Body of pancreas (tissue), 4 donors: Measurements from ENCODE around the gene SLC35F6. TPM values are rescaled to one million over a fixed set of nuclear protein-coding genes. Genes with fewer than 3 reads are reported as not detected.

Experiments
- ATAC-seq: fragments of 150-250 bp; one replicate; pipeline ENCODE4 v1.9.1; 2016
- DNase-seq, 4 donors: peaks; one replicate each; pipeline ENCODE4 v3.0.0-alpha.2; 2019
- H3K27ac ChIP-seq, 4 donors: fragments of 200-600 bp; sonication (generic); 1 replicate in 3 of 4; 2 replicates in 1 of 4; pipeline versions ENCODE4 v1.5.1 to v1.6.1; 2016 to 2019; ENCODE audit warnings: mild to moderate bottlenecking in 1 of 4, mixed read lengths in 1 of 4, moderate library complexity in 1 of 4
- H3K27me3 ChIP-seq, 2 donors: fragments of 200-600 bp; sonication (generic); one replicate each; pipeline ENCODE4 v1.6.0; 2016; ENCODE audit warnings: mild to moderate bottlenecking in 1 of 2
- H3K36me3 ChIP-seq, 2 donors: fragments of 200-600 bp; sonication (generic); replicated peaks in 1 of 2; 2 replicates each; pipeline ENCODE4 v1.5.1; 2016; ENCODE audit warnings: low read depth in 2 of 2; ENCODE audit not compliant: insufficient read depth in 1 of 2
- H3K4me1 ChIP-seq: fragments of 200-600 bp; sonication (generic); one replicate; pipeline ENCODE4 v1.6.0; 2016
- H3K4me3 ChIP-seq, 2 donors: fragments of 200-600 bp; sonication (generic); 1 replicate in 1 of 2; 2 replicates in 1 of 2; pipeline ENCODE4 v1.5.1; 2016 to 2019
- H3K9me3 ChIP-seq, 3 donors: fragments of 200-600 bp; sonication (generic); 1 replicate in 2 of 3; 2 replicates in 1 of 3; pipeline ENCODE4 v1.5.1; 2016
- CTCF ChIP-seq, 7 experiments: fragments of 450-650 bp in 4 of 7; fragments of 200-600 bp in 3 of 7; sonication (generic) in 3 of 7; IDR thresholded peaks; one replicate each; pipeline ENCODE4 v1.5.1; 2016 to 2019; ENCODE audit warnings: antibody characterized with exemption in 7 of 7
- POLR2A ChIP-seq, 3 donors: fragments of 450-650 bp; IDR thresholded peaks; one replicate each; pipeline ENCODE4 v1.6.1; 2016; ENCODE audit warnings: antibody characterized with exemption in 3 of 3, mild to moderate bottlenecking in 2 of 3
- WGBS, 2 donors: methylation state at CpG; one replicate each; pipeline ENCODE4 v1.1.5; 2017; 5-methylcytosine and 5-hydroxymethylcytosine counted together
- intact Hi-C: fragments of 100-400 bp; cut with DNase I; formaldehyde crosslinking; loops from one replicate; pipeline ENCODE4 v1.15.1; 2023
- total RNA-seq, 2 donors: library from RNA; depleted of rRNA; stranded (reverse); fragments of >200 nt; gene quantifications; one replicate each; pipeline ENCODE4 v1.1.0, GENCODE V29; 2016

SLC35F6 gene
- total RNA-seq = 10 to 100 TPM; 17.8 to 21.8 TPM

DNA sequence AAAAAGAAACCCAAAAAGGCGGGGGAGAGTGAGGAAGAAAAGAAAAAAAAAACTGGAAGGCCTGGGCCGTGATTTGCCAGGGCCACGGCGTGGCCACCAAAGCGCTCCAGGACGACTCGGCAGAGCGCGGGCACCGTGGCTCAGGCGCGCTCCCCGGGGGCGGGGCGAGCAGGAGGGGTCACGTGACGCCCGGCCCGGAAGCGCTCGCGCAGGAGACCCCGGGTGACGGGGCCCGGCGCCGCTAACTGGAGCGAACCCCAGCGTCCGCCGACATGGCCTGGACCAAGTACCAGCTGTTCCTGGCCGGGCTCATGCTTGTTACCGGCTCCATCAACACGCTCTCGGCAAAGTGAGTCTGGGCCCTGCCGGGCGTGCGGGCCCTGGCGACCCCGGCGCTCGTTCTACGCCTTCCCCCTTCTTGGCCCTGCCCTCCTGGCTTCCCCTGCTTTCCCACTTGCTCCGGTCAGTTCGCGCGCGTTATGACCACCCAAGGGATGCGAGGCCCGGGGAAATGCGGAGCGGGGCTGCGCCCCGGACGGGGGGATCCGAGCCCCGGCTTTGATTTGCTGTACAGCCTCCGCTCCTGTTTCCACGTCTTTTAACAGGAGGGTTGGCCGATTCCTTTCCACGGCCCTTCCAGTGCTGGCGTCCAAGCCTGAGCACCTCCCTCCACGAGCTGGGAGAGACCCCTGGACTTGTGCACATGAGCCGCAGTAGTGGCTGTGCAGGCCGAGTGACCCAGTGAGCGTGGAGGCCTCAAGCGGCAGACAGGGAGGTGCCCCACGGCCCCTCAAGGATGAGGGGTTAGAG, at the start of gene SLC35F6:
SLC35F6 (plus strand) TSS at position 207 of the 810 bp plus-strand sequence; CDS start at position 273, 66 bp downstream.
- DNase-seq (peak; percentile 84 to 89 (median 86)), ATAC-seq (peak; percentile 97)
- Histone ChIP-seq H3K27me3 (no peaks in the 10 kb centered on the region), H3K27ac (peak within 1 kb of the TSS; percentile 64 to 87 (median 78)), H3K4me3 (peak within 1 kb of the TSS; percentile 68 to 81), H3K9me3 (no peaks in the 10 kb centered on the region), H3K4me1 (peaks cover 34% of the 10 kb centered on the region), H3K36me3 (no peaks in the 10 kb centered on the region)
- WGBS, 2 donors = 0 to 1% methylated on average over 33 to 67 of the region's 68 CpGs
- TF ChIP-seq POLR2A (IDR thresholded peaks at IDR 0.05) (peak; percentile 67 to 86 (median 86)), CTCF (IDR thresholded peaks at IDR 0.05) (peak in 2 of 7 experiments; percentile 0 to 7)
- intact Hi-C loops = no loop called here

DNA sequence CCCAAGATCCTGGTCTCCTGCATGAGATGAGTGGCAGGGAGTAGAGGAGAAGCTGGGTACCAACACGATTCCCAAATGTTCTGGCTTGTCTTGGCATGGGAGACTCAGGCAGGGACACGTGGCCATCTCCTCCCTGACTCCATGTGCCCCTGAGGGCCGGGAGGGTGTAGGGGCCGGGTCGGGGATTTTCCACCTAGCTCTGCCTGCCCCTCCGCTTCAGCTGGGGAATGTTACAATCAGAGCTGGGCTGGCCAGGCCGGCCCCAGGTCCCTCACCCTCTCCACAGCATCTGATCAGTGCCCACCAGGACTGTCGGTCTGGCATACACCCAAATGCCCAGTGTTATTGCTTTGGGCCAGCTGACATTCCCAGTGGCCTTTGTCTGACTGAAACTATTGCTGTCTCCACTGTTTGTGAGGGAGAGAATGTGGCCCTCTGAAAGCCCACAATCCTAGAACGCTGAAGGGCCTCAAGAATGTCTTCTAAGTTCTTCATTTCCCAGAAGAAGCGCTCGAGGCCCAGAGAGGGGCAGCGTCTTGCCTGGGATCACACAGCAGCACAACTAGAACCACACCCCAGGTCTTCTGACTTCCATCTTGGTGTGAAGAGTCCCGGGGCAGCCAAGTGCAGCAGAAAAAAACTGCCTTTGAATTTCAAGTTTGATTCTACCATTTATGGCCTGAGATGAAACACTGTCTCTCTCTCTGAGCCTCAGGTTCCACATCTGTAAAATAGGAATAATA, 48.4 kb upstream of the SLC35F6 start:
- DNase-seq = no peak
- intact Hi-C loops = no loop called here
- Histone ChIP-seq H3K27ac (peak overlapping the region; percentile 39 to 69 (median 56)), H3K9me3 (no peaks in the 10 kb centered on the region), H3K27me3 (no peaks in the 10 kb centered on the region), H3K4me1 (peaks cover 80% of the 10 kb centered on the region), H3K36me3 (no peaks in the 10 kb centered on the region), H3K4me3 (no peak overlapping the region)
- TF ChIP-seq CTCF (IDR thresholded peaks at IDR 0.05) = no peak
- no peak for TF ChIP-seq POLR2A (IDR thresholded peaks at IDR 0.05)
- 66 to 68% methylated on average over 8 to 13 of the region's 13 CpGs for WGBS, 2 donors
- no peak for ATAC-seq

DNA sequence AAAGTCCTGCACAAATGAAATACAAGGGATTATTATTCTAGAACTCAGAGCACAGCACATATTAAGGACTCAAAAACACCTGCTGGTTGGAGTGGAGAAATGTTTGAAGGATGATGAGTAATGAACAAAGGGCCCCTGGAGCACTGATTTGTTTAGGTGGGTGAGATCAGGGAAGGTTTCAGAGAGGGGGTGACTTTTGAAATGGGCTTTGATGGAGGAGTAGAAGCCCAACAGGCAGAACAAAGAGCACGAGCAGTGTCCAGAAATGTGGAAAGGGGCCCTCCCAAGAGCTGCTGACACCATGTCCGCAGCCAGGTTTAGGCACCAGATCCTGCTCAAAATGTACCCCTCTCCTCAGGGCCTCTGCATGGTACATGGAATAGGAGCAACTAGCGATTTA, 47.7 kb upstream of the SLC35F6 start:
- Histone ChIP-seq H3K27ac (peak overlapping the region in 2 of 4 donors; percentile 63 to 69), H3K4me3 (no peak overlapping the region), H3K4me1 (peaks cover 80% of the 10 kb centered on the region), H3K36me3 (no peaks in the 10 kb centered on the region), H3K27me3 (no peaks in the 10 kb centered on the region), H3K9me3 (no peaks in the 10 kb centered on the region)
- no peak for ATAC-seq
- intact Hi-C loops = no loop called here
- TF ChIP-seq CTCF (IDR thresholded peaks at IDR 0.05) (no peak), POLR2A (IDR thresholded peaks at IDR 0.05) (no peak)
- DNase-seq = no peak
- 91 to 92% methylated on average over 3 of the region's 3 CpGs for WGBS, 2 donors

DNA sequence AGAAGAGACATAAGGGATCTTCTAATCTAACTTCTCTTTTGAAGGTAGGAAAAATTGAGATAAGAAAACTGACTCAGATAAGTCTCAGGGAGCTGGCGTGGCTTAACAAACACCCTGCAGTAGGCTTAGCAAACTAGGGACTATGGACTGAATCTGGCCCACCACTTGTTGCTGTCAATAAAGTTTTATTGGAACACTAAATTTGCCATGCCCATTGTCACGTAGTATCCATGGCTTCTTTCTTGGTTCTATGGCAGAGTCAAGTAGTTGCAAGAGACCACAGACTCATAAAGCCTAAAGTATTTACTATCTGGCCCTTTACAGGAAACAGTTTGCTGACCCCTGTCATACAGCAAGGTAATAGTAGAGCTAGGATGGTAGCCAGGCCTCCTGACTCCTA, 47.3 kb upstream of the SLC35F6 start:
- TF ChIP-seq POLR2A (IDR thresholded peaks at IDR 0.05) (no peak), CTCF (IDR thresholded peaks at IDR 0.05) (no peak)
- WGBS, 2 donors = 63 to 64% methylated on average over 2 of the region's 2 CpGs
- peak overlapping the region in 3 of 4 donors; percentile 56 to 69 (median 63) for H3K27ac ChIP-seq
- H3K4me1 ChIP-seq = peaks cover 80% of the 10 kb centered on the region
- no peaks in the 10 kb centered on the region for H3K9me3 ChIP-seq
- DNase-seq = no peak
- intact Hi-C loops = no loop called here
- no peak overlapping the region for H3K4me3 ChIP-seq
- H3K27me3 ChIP-seq = no peaks in the 10 kb centered on the region
- H3K36me3 ChIP-seq = no peaks in the 10 kb centered on the region
- ATAC-seq = no peak
